GM21360 (cell line): ENCODE measurements around the gene ZNF532.
"Not testable (repeated sequence)": the region's sequence is repeated elsewhere in the genome, so short reads cannot be mapped to it uniquely, and the experiment has no call there.

Source experiments
- ATAC-seq: cut with Tn5 transposase; IDR thresholded peaks from one replicate; pipeline ENCODE4 v1.9.1; 2021; ENCODE audit warnings: mild to moderate bottlenecking, moderate library complexity; ENCODE audit not compliant: unreplicated experiment

The ZNF532 gene, protein sequence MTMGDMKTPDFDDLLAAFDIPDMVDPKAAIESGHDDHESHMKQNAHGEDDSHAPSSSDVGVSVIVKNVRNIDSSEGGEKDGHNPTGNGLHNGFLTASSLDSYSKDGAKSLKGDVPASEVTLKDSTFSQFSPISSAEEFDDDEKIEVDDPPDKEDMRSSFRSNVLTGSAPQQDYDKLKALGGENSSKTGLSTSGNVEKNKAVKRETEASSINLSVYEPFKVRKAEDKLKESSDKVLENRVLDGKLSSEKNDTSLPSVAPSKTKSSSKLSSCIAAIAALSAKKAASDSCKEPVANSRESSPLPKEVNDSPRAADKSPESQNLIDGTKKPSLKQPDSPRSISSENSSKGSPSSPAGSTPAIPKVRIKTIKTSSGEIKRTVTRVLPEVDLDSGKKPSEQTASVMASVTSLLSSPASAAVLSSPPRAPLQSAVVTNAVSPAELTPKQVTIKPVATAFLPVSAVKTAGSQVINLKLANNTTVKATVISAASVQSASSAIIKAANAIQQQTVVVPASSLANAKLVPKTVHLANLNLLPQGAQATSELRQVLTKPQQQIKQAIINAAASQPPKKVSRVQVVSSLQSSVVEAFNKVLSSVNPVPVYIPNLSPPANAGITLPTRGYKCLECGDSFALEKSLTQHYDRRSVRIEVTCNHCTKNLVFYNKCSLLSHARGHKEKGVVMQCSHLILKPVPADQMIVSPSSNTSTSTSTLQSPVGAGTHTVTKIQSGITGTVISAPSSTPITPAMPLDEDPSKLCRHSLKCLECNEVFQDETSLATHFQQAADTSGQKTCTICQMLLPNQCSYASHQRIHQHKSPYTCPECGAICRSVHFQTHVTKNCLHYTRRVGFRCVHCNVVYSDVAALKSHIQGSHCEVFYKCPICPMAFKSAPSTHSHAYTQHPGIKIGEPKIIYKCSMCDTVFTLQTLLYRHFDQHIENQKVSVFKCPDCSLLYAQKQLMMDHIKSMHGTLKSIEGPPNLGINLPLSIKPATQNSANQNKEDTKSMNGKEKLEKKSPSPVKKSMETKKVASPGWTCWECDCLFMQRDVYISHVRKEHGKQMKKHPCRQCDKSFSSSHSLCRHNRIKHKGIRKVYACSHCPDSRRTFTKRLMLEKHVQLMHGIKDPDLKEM (N-terminal part only)

DNA sequence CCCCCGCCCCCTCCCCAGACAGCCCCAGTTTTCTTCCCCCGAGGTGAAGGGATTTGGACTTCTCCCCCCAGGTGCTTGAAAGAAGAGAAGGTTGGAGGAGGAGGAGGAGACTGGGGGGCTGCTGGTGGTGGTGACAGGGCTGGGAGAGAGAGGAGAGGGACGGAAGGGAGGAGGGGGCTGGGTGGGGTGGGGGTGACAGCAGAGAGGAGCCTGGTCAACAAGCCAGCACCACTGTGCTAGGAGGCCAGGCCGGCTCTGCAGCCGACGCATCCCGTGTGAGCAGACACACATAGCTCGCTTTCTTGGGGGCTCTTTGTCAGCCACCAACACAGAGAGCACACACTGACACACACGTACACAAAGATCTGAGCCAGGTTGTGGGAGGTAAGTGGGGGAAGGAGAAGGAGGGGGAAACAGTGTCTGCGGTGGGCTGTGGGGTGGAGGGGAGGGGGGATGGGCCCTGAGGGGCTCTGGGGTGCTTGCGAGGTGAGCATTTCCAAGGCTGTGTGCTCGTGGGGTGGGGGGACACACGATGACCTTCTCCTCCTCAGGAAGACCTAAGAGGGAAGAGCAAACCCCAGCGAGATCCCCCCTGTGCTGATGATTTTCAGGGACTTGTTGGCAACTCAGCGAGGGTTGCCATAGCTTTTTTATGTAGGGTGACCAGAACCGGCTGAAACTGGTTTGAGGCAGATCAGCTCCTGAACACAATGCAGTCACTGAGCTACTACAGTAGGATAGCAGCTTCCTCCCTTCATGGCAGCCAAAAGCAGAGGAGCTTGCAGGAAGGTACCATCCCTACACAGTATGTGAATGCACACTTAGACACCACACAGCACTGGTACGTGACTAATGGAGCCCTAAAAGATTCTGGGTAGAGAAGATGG is at the start of gene ZNF532:
ZNF532 (plus strand) TSS at position 732 of the 887 bp plus-strand sequence. CDS start 53,411 bp downstream, outside the sequence.
- ATAC-seq: no peak

DNA sequence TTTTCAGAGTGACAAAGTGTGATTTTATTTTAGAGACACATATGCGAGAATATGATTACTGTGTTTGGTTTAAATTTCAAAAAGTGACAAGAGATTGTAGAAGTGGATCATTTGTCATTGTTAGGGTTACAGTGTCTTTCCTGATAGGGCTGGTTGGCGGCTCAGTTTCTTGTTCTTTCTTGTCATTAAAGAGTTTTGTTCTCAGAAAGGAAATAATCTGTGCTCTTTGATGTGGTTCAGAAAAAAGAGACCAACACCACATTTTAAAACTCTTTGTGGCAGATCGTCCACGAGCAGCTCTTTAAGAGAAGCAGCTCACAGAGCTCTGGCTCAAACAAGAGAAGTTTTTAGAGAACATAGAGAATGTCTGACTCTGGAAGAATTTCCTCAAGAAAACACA is 45.6 kb upstream of the ZNF532 start:
- no peak for ATAC-seq

DNA sequence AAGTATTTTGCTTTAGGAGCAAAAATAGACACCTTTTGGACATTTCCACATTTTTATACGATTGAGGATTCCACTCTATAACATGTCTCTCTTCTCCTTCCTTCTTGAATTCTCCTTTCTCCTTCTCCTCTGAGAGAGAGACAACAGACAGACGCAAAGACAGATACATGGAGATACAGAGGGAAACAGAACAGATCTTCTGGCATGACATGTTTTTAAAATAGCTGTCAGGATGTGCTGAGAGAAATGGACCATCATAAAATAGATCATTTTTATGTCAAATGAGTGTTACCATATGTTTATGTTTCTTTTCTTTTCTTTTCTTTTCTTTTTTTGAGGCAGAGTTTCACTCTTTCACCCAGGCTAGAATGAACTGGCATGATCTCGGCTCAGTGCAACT is 44.4 kb upstream of the ZNF532 start:
- no peak for ATAC-seq

DNA sequence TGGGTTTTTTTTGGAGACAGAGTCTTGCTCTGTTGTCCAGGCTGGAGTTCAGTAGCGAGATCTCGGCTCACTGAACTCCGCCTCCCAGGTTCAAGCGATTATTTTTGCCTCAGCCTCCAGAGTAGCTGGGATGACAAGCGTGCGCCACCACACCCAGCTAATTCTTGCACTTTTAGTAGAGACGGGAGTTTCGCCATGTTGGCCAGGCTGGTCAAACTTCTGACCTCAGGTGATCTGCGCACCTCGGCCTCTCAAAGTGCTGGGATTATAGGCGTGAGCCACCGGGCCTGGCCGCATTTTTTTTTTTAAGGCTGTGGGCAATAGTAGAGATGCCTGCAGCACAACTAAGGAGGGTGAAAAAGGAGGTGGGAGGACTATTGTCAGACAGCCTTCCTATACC is 41.7 kb upstream of the ZNF532 start:
- no peak for ATAC-seq

DNA sequence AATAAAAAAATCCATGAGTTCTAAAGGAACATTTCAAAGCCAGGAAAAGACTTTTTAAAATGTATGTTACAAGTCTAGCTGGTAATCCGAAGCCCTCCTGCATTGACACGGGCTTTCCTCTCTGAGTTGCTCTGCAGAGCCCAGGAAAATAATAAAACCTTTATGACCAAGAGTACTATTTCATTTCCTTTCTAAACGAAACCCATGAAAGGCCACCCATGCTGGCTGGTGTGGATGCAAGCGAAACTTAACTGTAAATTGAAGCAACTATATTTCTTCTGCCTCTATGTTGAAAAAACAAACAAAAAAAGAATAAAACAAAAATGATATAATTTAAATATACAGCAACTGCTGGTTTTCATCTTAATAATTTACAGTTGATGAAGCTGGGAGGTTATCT is 41.3 kb upstream of the ZNF532 start:
- no peak for ATAC-seq

DNA sequence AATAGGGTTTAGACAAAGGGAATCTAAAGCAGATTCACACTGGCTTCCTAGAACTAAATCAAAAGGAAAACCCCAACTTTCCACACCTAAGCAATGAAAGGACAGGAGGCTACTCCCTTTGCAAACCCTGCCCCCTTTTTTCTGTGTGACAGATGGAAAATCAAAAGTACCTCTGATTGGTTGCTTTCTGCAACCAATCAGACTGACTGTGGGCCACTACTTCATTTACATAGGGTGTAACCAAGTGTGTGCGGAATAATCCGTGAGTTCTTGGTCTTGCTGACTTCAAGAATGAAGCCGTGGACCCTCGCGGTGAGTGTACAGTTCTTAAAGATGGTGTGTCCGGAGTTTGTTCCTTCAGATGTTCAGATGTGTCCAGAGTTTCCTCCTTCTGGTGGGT is 37.8 kb upstream of the ZNF532 start:
- ATAC-seq: not testable (repeated sequence)

DNA sequence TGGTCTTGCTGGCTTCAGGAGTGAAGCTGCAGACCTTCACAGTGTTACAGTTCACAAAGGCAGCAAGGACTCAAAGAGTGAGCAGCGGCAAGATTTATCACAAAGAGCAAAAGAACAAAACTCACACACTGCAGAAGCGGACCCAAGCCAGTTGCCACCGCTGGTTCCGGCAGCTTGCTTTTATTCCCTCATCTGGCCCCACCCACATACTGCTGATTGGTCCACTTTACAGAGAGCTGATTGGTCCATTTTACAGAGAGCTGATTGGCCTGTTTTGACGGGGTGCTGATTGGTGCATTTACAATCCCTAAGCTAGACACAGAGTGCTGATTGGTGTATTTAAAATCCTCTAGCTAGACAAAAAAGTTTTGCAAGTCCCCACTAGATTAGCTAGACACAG is 37.2 kb upstream of the ZNF532 start:
- ATAC-seq: no peak

DNA sequence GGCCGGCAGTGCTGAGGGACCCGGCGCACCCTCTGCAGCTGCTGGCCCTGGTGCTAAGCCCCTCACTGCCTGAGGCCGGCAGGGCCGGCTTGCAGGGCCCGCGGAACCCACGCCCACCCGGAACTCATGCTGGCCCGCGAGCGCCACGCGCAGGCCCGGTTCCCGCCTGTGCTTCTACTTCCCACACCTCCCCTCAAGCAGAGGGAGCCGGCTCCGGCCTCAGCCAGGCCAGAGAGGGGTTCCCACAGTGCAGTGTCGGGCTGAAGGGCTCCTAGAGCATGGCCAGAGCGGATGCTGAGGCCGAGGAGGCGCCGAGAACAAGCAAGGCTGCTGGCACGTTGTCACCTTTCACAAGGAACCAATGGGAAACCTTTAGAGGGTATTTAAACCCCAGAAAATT is 36.8 kb upstream of the ZNF532 start:
- ATAC-seq: no peak

DNA sequence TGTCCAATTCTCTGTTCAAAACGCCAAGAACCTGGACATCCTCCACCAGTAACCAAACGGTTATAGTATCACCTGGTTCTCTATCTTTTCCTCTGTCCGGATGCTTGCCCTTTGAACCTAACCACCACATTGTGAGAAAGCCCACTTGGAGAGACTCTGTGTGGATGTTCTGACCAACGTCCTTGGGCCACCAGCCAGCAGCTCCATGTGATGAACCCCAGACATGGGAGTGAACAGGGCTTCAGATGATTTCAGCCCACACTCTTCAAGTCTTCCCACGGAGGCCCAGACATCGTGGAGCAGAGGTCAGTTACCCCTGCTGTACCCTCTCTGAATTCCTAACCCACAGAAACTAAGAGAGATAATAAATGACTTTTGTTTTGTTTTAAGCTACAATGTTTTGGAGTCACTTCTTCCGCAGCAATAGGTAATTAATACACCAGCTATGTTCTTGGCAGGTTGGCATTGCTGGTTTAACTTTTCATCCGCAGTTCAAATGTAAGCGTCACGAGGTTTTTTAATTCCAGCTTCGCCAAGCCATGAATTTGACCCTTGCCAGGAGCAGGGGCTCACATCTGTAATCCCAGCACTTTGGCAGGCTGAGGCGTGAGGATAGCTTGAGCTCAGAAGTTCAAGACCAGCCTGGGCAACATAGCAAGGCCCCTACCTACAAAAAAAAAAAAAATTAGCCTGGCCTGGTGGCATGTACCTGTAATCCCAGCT is 36.1 kb upstream of the ZNF532 start:
- ATAC-seq: no peak

DNA sequence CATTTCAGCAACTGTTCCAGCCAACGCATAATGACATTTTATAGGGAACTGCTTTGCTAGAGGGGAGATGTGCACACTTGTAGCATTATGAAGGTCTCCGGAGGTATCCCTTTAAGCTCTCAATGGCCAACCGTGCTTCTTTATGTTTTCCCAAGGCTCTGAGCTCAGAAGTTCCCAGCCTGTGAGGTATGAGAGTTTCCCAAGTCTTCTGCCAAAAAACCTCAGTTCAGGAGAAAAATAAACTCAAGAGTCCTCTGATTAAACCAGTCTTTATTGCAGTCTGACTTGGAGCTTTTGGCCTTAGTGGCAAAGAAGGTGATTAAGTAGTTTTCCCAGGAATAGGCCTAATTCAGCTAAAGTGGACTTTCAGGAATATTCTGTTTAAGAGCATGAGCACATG is 35.4 kb upstream of the ZNF532 start:
- ATAC-seq: no peak

DNA sequence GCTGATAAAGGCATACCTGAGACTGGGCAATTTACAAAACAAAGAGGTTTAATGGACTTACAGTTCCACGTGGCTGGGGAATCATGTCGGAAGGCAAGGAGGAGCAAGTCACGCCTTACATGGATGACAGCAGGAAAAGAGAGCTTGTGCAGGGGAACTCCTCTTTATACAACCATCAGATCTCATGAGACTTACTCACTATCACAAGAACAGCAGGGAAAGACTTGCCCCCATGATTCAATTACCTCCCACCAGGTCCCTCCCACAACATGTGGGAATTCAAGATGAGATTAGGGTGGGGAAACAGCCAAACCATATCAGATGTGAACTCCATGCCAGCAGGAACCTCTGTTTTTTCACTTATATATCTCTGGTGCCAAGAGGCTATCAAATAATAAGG is 34.8 kb upstream of the ZNF532 start:
- ATAC-seq: not testable (repeated sequence)

DNA sequence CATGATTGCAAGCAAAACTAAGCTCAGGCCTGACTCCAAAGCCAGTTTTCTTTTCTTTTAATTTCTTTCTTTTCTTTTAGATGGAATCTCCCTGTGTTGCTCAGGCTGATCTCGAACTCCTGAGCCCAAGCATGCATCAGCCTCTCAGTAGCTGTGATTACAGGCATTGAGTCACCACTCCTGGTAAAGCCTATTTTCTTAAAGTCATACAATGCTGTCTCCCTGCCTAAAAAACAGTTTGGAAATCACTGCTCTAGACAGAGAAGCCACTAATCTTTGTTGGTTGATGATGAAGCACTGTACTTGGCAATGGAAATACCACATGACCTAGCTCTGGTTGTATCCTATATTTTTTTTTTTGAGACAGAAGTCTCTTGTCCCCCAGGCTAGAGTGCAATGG is 33.1 kb upstream of the ZNF532 start:
- ATAC-seq: no peak

DNA sequence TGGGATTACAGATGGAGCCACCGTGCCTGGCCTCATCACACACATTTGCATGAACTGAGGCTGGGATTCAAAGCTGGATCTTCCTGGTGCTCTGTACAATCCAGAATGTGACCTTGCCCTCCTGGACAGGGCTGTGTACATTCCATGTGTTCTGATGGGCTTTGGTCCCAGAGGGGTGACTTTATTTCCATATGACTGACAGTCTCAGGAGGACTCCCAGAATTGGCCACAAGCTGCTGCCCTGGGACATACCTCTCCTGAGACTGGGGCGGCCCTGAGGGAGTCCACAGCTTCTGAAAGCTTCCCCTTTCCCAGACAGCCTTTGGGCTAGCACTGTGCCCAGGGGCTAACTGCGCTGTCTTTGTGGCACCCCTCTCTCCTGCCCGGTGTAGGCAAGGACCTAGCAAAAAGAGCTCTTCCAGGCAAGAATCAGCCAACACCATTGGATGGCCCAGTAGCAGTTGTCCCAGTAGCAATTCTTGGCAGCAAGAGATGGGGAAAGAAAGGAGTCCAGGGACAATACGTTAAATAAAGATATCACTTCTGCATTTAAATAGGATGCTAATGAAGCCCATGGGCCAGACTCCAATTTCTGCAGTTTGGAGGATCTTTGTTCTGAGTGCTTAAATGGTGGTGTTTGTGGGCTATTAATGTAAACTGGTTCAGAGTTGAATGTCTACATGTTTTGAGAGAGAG is 26.4 kb upstream of the ZNF532 start:
- ATAC-seq: no peak

DNA sequence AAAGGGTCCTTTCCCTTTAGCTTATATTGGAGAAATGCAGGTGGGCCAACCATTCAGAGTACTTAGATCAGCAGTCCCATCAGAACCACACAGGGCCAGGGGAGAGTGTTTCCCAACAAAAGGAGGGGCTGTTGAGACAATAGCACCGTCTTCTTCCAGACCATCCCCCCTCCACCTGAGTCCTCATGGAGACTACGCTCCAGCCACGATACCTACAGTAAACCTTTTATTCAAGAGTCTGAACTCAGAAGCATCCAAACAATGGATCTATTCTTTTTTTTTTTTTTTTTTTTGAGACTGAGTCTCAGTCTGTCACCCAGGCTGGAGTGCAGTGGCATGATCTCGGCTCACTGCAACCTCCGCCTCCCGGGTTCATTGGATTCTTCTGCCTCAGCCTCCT is 25.7 kb upstream of the ZNF532 start:
- no peak for ATAC-seq

DNA sequence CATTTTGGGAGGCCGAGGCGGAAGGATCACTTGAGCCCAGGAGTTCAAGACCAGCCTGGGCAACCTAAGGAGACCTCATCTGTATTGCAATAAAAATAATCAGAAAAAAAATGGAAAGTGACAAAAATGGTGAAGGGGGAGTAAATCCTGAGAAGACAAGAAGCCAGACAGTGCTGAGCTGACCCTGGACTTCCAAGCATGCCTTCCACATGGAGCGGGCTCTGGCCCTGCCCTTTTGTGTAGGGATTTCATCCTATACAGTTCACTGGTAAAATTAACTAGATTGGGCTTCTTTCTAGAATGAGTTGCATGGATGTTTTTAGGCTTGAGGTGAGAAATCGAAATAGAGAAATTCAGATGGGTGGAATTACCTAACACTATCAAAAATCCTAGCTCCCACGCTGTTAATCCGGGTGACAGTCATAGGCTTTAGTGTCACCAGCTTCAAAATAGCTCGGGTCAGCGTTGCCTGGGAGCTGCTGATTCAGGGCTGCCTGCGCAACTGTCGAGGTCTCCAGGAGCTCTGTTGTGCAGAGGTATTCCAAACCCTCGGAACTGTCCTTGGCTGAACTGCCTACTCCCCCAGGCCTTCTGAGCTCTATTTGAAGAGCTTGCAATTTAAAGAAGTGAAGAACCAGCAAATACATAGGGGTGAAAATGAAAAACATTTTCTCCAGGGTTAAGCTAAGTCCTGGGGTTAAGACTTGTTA is 21.5 kb upstream of the ZNF532 start:
- no peak for ATAC-seq

DNA sequence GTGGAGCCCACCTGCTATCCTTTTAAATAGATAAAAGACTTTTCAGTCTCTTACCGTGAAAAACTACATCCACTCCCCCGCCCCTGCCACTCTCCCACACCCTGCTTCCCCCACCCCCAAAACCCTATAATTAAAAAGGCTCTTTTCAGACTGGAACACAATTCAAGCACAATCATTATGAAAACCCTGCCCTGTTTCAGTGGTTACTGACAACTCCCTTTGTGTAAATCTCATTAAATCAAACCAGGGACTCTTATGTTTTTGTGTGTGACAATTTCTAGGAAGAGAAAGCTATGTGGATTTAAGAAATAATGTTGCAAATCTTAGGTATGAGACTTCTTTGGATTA is 21.0 kb upstream of the ZNF532 start:
- no peak for ATAC-seq

DNA sequence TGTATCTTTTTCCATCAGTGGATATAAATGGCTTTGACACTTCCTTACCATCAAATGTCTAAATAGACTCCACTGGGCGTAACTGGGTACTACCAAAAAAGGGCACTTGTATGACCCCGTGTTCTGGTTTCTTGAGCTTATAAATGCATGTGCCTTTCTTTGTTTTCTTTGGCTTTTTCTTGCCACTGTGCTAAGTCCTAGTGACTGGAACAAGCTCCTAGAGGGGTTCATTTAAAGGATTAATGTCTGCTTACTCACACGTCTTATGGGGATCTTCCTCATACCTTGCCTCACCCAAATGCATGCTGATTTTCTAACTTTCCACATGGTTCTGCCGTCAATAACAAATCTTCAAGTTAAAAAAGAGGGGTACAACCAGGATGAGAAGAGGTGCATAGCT is 19.8 kb upstream of the ZNF532 start:
- ATAC-seq: no peak

DNA sequence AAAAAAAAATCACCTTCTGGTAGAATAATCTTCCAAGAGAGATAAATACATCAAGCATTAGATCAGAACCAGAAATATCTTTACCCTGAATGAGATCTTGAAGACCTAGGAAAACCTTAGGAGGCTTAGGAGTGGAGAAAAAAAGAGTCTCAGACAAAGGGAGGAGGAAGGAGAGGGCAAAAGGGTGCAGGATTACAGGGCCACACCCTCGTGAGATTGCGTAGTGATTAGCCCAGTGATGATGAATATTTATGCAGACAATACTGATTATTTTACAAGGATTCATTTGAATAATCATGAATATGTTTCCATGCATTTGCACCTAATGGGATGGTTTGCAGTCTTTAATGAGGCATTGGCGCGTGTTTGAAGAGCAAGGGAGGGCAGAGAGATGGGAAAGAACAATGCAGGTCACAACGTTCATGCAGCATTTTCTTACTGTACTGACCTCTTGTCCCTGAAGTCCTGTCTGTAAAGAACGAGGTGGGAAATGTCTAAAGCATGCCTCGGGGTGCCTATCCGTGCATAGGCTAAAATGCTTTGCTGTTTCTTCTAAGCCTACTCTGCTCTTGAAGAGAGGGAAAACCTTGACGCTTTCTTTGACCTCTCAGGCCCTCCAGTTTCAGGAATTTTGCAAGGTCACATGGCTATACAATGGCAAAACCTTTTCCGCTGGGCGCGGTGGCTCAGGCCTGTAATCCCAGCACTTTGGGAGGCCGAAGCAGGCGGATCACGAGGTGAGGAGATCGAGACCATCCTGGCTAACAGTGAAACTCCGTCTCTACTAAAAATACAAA is 18.6 kb upstream of the ZNF532 start:
- no peak for ATAC-seq
